Measurements from ENCODE around the gene LANCL2.

Gene LANCL2

DNA sequence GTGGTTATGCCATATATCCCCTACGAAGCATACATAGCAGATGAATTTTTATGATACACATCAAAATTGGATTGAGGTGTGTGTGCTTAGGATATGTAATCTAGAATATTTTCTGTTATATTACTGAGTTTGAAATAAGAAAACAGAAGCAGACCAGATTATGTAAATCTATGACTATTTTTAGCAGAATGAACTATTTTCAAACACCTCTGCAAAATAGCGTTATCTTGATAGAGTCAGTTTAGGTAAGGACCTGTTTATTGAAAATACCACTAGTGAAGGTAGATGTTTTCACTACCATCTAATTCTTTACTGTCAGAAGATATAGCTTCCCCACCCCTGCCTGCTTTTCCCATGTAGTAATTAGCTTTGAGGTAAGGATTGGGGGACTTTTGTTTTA, 9.1 kb downstream of the LANCL2 start:
- ATAC-seq (ENCODE audit: insufficient read depth, low read depth), result no peak
- H3K9ac ChIP-seq (ENCODE audit: low read depth, low read length), result no peak overlapping the region
- DNase-seq, result no peak
- H2AFZ ChIP-seq (ENCODE audit: low read depth, low read length), result no peak overlapping the region
- no peaks in the 10 kb centered on the region for H4K20me1 ChIP-seq (ENCODE audit: insufficient read depth, low read length)
- no peak overlapping the region for H3K27ac ChIP-seq (ENCODE audit: low read length)
- H3K9me3 ChIP-seq (ENCODE audit: insufficient read depth, low read length, severe bottlenecking), result no peaks in the 10 kb centered on the region
- no peaks in the 10 kb centered on the region for H3K27me3 ChIP-seq (ENCODE audit: insufficient read depth, low read length, poor library complexity)
- no peaks in the 10 kb centered on the region for H3K4me1 ChIP-seq (ENCODE audit: insufficient read depth, low read length)
- TF ChIP-seq EZH2 (IDR thresholded peaks at IDR 0.05; ENCODE audit: borderline replicate concordance, low read depth, low read length, severe bottlenecking), result no peak
- H3K36me3 ChIP-seq (ENCODE audit: insufficient read depth, low read length), result no peaks in the 10 kb centered on the region
- H3K79me2 ChIP-seq (ENCODE audit: insufficient read depth, low read length), result peaks cover 3% of the 10 kb centered on the region
- H3K4me2 ChIP-seq (ENCODE audit: insufficient read depth, low read length), result no peak overlapping the region
- no peak overlapping the region for H3K4me3 ChIP-seq (ENCODE audit: low read depth in 1 of 2, low read length in 2 of 2)

DNA sequence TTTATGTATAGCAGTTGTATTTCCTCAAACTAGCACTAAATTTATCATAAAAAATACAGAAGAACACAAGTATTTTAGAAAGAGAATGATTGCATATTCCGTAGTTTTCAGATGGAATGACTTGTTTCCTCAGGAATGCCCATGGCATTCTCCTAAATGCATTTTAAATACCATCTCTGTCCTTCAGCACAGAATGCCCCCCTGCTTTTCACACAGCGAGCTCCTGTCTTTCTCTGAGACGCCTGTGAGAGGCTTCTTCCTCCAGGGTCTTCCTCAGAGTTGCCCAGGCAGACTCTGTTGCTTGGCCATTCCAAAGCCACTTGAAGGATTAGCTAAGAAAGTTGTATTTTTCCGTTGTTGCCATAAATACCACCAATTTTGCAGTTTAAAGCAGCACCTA, 10.1 kb downstream of the LANCL2 start:
- no peak overlapping the region for H3K9ac ChIP-seq (ENCODE audit: low read depth, low read length)
- no peak overlapping the region for H3K4me3 ChIP-seq (ENCODE audit: low read depth in 1 of 2, low read length in 2 of 2)
- H3K27ac ChIP-seq (ENCODE audit: low read length), result no peak overlapping the region
- no peaks in the 10 kb centered on the region for H3K9me3 ChIP-seq (ENCODE audit: insufficient read depth, low read length, severe bottlenecking)
- H3K27me3 ChIP-seq (ENCODE audit: insufficient read depth, low read length, poor library complexity), result no peaks in the 10 kb centered on the region
- ATAC-seq (ENCODE audit: insufficient read depth, low read depth) (no peak), DNase-seq (no peak)
- H3K79me2 ChIP-seq (ENCODE audit: insufficient read depth, low read length), result no peaks in the 10 kb centered on the region
- H4K20me1 ChIP-seq (ENCODE audit: insufficient read depth, low read length), result no peaks in the 10 kb centered on the region
- H2AFZ ChIP-seq (ENCODE audit: low read depth, low read length), result no peak overlapping the region
- no peaks in the 10 kb centered on the region for H3K4me1 ChIP-seq (ENCODE audit: insufficient read depth, low read length)
- H3K36me3 ChIP-seq (ENCODE audit: insufficient read depth, low read length), result no peaks in the 10 kb centered on the region
- H3K4me2 ChIP-seq (ENCODE audit: insufficient read depth, low read length), result no peak overlapping the region
- no peak for TF ChIP-seq EZH2 (IDR thresholded peaks at IDR 0.05; ENCODE audit: borderline replicate concordance, low read depth, low read length, severe bottlenecking)
- TF ChIP-seq, protein P1, sequence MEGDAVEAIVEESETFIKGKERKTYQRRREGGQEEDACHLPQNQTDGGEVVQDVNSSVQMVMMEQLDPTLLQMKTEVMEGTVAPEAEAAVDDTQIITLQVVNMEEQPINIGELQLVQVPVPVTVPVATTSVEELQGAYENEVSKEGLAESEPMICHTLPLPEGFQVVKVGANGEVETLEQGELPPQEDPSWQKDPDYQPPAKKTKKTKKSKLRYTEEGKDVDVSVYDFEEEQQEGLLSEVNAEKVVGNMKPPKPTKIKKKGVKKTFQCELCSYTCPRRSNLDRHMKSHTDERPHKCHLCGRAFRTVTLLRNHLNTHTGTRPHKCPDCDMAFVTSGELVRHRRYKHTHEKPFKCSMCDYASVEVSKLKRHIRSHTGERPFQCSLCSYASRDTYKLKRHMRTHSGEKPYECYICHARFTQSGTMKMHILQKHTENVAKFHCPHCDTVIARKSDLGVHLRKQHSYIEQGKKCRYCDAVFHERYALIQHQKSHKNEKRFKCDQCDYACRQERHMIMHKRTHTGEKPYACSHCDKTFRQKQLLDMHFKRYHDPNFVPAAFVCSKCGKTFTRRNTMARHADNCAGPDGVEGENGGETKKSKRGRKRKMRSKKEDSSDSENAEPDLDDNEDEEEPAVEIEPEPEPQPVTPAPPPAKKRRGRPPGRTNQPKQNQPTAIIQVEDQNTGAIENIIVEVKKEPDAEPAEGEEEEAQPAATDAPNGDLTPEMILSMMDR (IDR thresholded peaks at IDR 0.05; ENCODE audit: borderline replicate concordance, extremely low read depth, low read length, poor library complexity, severe bottlenecking), result no peak

DNA sequence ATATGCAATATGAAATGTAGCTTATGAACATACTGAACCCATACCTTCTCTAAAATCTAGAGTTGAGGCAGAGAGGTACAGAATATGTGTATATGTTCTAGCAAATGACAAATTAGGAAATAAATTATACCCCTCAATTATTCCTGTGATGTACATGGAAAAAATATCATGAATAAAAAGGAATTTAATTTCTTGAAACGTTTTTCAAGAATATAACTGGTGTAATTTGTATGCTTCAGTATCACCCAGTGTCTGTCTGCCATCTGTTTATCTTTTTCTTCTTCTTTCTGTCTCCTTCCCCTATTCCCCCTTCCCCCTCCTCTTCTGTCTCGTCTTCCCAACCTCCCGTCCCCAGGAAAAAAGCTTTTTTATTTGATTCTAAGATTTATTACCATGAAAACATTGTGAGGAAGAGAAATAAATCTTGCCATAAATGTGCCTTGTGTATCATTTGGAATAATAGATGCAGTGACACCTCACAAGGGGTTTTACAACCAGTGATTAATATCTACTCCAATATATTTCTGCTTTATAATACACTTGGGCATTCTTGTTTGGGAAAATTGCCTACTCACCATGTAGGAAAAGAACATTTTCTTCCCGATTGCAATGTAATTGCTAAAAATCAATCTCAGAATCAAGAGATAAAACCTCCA, 12.2 kb downstream of the LANCL2 start:
- Histone ChIP-seq H3K27me3 (ENCODE audit: insufficient read depth, low read length, poor library complexity) (no peaks in the 10 kb centered on the region), H3K27ac (ENCODE audit: low read length) (no peak overlapping the region), H3K9ac (ENCODE audit: low read depth, low read length) (no peak overlapping the region), H4K20me1 (ENCODE audit: insufficient read depth, low read length) (no peaks in the 10 kb centered on the region), H3K4me2 (ENCODE audit: insufficient read depth, low read length) (no peak overlapping the region), H3K4me3 (ENCODE audit: low read depth in 1 of 2, low read length in 2 of 2) (no peak overlapping the region), H3K4me1 (ENCODE audit: insufficient read depth, low read length) (no peaks in the 10 kb centered on the region), H2AFZ (ENCODE audit: low read depth, low read length) (no peak overlapping the region), H3K79me2 (ENCODE audit: insufficient read depth, low read length) (no peaks in the 10 kb centered on the region), H3K36me3 (ENCODE audit: insufficient read depth, low read length) (no peaks in the 10 kb centered on the region), H3K9me3 (ENCODE audit: insufficient read depth, low read length, severe bottlenecking) (no peaks in the 10 kb centered on the region)
- no peak for DNase-seq
- TF ChIP-seq, protein P1 (IDR thresholded peaks at IDR 0.05; ENCODE audit: borderline replicate concordance, extremely low read depth, low read length, poor library complexity, severe bottlenecking), result no peak
- TF ChIP-seq EZH2 (IDR thresholded peaks at IDR 0.05; ENCODE audit: borderline replicate concordance, low read depth, low read length, severe bottlenecking), result no peak
- ATAC-seq (ENCODE audit: insufficient read depth, low read depth), result no peak

DNA sequence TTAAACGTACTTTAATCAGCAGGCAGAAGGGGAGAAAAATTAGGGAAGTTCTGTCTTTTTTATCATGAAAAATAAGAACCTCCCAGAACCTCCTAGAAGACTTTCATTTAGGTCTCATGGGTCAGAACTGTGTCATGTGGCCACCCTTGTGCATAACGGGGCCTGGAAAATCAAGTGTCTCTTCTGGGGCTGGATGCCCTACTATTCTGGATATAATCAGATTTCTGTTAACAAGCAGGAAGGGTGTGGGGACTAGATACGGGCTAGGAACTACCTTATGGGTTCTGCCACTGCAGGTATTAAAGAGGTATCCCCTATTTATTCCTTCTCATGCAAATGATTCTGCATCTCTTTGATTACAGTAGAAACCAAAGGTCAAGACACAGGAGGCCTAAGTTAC, 14.1 kb downstream of the LANCL2 start:
- Histone ChIP-seq H3K9ac (ENCODE audit: low read depth, low read length) (no peak overlapping the region), H3K9me3 (ENCODE audit: insufficient read depth, low read length, severe bottlenecking) (peaks cover 3% of the 10 kb centered on the region), H3K79me2 (ENCODE audit: insufficient read depth, low read length) (no peaks in the 10 kb centered on the region), H4K20me1 (ENCODE audit: insufficient read depth, low read length) (no peaks in the 10 kb centered on the region), H2AFZ (ENCODE audit: low read depth, low read length) (no peak overlapping the region), H3K27ac (ENCODE audit: low read length) (no peak overlapping the region), H3K27me3 (ENCODE audit: insufficient read depth, low read length, poor library complexity) (no peaks in the 10 kb centered on the region), H3K4me2 (ENCODE audit: insufficient read depth, low read length) (no peak overlapping the region), H3K4me1 (ENCODE audit: insufficient read depth, low read length) (no peaks in the 10 kb centered on the region), H3K36me3 (ENCODE audit: insufficient read depth, low read length) (no peaks in the 10 kb centered on the region), H3K4me3 (ENCODE audit: low read depth in 1 of 2, low read length in 2 of 2) (no peak overlapping the region)
- ATAC-seq (ENCODE audit: insufficient read depth, low read depth) (no peak), DNase-seq (no peak)
- TF ChIP-seq, protein P1 (IDR thresholded peaks at IDR 0.05; ENCODE audit: borderline replicate concordance, extremely low read depth, low read length, poor library complexity, severe bottlenecking), result no peak
- no peak for TF ChIP-seq EZH2 (IDR thresholded peaks at IDR 0.05; ENCODE audit: borderline replicate concordance, low read depth, low read length, severe bottlenecking)

Data from DND-41 (cell line).